CD4-positive, alpha-beta T cell treated with Interleukin-15 for 4 hours (primary cell): ENCODE data around the gene MAPRE2.

Source experiments
- DNase-seq: peaks from one replicate; pipeline ENCODE4 v3.0.0-alpha.2; 2020; ENCODE audit warnings: low spot score

Gene MAPRE2

GRCh38 chr18:35062408-35062807, 21.2 kb downstream of the MAPRE2 start:
- DNase-seq: no peak

- no peak for DNase-seq
Measured at GRCh38 chr18:35063875-35064690, 22.9 kb downstream of the MAPRE2 start.

GRCh38 chr18:35067454-35067853, 26.2 kb downstream of the MAPRE2 start:
- no peak for DNase-seq

- DNase-seq: no peak
Measured at GRCh38 chr18:35071819-35072247, 30.6 kb downstream of the MAPRE2 start.

GRCh38 chr18:35072616-35073015, 31.4 kb downstream of the MAPRE2 start:
- no peak for DNase-seq

GRCh38 chr18:35073186-35074105, 32.2 kb downstream of the MAPRE2 start:
- DNase-seq: no peak

GRCh38 chr18:35074581-35074980, 33.4 kb downstream of the MAPRE2 start:
- DNase-seq: no peak

- no peak for DNase-seq
Measured at GRCh38 chr18:35075132-35075531, 33.9 kb downstream of the MAPRE2 start.

- no peak for DNase-seq
Measured at GRCh38 chr18:35076135-35076924, 35.1 kb downstream of the MAPRE2 start.

- DNase-seq: no peak
Measured at GRCh38 chr18:35077937-35078336, 36.7 kb downstream of the MAPRE2 start.

GRCh38 chr18:35080058-35080457, 38.8 kb downstream of the MAPRE2 start:
- DNase-seq: no peak

- DNase-seq: no peak
Measured at GRCh38 chr18:35083174-35083712, 42.0 kb downstream of the MAPRE2 start.

GRCh38 chr18:35084494-35085449, 43.6 kb downstream of the MAPRE2 start:
- no peak for DNase-seq

- no peak for DNase-seq
Measured at GRCh38 chr18:35085450-35086380, 44.5 kb downstream of the MAPRE2 start.

GRCh38 chr18:35086704-35087103, 45.5 kb downstream of the MAPRE2 start:
- no peak for DNase-seq

- no peak for DNase-seq
Measured at GRCh38 chr18:35087726-35088125, 46.5 kb downstream of the MAPRE2 start.

- DNase-seq: no peak
Measured at GRCh38 chr18:35088921-35089320, 47.7 kb downstream of the MAPRE2 start.

- no peak for DNase-seq
Measured at GRCh38 chr18:35089382-35089781, 48.2 kb downstream of the MAPRE2 start.

- no peak for DNase-seq
Measured at GRCh38 chr18:35089891-35090550, 48.8 kb downstream of the MAPRE2 start.
